Esophagus squamous epithelium (tissue), 4 donors: ENCODE results near the gene MMP11.

Source experiments
- CTCF ChIP-seq, 6 experiments: fragments of 450-650 bp in 4 of 6; fragments of 200-600 bp in 2 of 6; sonication (generic) in 2 of 6; IDR thresholded peaks; one replicate each; pipeline ENCODE4 v1.5.1; 2016 to 2019; ENCODE audit warnings: antibody characterized with exemption in 6 of 6, mild to moderate bottlenecking in 4 of 6, moderate library complexity in 4 of 6
- POLR2A ChIP-seq, 4 donors: fragments of 450-650 bp; IDR thresholded peaks; one replicate each; pipeline ENCODE4 v1.6.1; 2017; ENCODE audit warnings: antibody characterized with exemption in 4 of 4, mild to moderate bottlenecking in 4 of 4, moderate library complexity in 3 of 4

GRCh38 chr22:23790819-23791737, 18.4 kb downstream of the MMP11 start:
- TF ChIP-seq CTCF (IDR thresholded peaks at IDR 0.05), result no peak
- TF ChIP-seq POLR2A (IDR thresholded peaks at IDR 0.05), result no peak
